Middle frontal gyrus (tissue), 1 donor: Measurements from ENCODE around the gene CYBA.

ENCODE experiments used
- DNase-seq: peaks from one replicate; pipeline ENCODE4 v3.0.0-alpha.2; 2015; ENCODE audit warnings: low spot score; ENCODE audit errors: extremely low spot score

Gene CYBA

DNA sequence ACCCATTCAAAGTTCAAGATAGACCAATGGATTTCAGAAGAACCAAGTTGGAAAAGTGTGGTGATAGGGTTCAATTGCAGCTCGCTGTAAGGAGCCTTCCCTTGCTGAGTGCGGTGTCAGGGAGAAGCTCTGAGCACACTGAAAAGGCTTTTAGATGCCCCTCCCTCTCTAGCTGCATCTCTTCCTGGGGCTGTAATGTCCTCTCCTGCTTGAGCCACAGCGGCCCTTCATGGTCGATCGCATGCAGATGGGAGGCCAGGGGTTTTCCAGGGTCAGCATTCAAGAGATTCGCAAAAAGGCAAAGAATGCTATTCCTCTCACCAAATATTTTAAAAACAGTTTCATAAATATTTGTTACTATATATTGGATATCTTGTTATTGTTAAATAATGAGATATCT lies 56.9 kb downstream of the CYBA start:
- no peak for DNase-seq

DNA sequence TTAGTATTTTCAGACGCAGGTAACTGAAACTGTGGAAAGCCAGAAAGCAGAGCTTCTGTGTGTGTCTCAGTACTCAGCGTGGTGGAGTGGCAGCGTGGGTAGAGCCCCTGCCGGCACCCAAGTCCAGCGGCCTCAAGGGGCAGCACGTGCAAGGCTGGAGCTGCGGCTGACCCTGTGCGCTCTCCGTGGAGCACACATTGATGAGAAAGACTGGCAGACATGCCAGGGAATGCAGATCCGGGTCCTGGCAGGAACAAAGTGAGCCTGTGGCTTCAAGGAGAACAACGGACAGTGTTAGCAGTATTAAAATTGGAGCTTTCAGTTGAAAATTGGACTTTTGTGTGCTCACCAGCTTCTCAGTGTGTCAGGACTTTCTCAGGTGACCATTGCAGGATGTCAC lies 57.4 kb downstream of the CYBA start:
- no peak for DNase-seq
